GM21528 (cell line): ENCODE measurements around the gene INCA1.
"Not testable (repeated sequence)": the region's sequence is repeated elsewhere in the genome, so short reads cannot be mapped to it uniquely, and the experiment has no call there.

Experiments
- ATAC-seq: cut with Tn5 transposase; IDR thresholded peaks from one replicate; pipeline ENCODE4 v1.9.1; 2021; ENCODE audit warnings: mild to moderate bottlenecking, moderate library complexity; ENCODE audit not compliant: unreplicated experiment, low FRiP score

The INCA1 gene

GRCh38 chr17:4997302-4998026 lies at the start of gene INCA1, which contains the start of gene KIF1C:
Gene INCA1 (minus strand): TSS chr17:4997522. CDS start chr17:4994437, 3,085 bp downstream.
Gene KIF1C (plus strand): TSS chr17:4997950. CDS start chr17:5000247, 2,297 bp downstream.
- ATAC-seq: peak; percentile 89

GRCh38 chr17:5045496-5045895 lies 48.2 kb upstream of the INCA1 start:
- ATAC-seq: no peak

DNA sequence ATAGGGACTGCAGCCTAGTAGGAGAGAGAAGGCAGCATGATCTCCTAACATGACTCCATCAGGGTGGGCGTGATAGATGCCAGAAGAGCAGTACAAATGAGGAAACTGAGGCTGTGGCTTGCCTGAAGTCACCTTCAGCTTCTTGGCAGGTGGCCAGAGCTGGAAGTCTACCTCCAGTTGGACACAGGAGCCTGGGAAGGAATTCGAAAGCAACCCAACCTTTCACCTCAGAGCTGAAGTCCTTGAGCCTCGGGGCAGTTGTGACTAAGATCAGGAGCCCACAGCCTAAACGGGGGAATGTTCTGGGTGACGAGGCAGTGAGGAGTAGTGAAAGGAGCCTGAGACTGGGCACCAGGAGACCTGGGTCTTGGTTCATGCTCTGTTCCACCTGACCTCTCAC lies 47.3 kb upstream of the INCA1 start:
- no peak for ATAC-seq

GRCh38 chr17:5043524-5043923 lies 46.2 kb upstream of the INCA1 start:
- ATAC-seq: no peak

DNA sequence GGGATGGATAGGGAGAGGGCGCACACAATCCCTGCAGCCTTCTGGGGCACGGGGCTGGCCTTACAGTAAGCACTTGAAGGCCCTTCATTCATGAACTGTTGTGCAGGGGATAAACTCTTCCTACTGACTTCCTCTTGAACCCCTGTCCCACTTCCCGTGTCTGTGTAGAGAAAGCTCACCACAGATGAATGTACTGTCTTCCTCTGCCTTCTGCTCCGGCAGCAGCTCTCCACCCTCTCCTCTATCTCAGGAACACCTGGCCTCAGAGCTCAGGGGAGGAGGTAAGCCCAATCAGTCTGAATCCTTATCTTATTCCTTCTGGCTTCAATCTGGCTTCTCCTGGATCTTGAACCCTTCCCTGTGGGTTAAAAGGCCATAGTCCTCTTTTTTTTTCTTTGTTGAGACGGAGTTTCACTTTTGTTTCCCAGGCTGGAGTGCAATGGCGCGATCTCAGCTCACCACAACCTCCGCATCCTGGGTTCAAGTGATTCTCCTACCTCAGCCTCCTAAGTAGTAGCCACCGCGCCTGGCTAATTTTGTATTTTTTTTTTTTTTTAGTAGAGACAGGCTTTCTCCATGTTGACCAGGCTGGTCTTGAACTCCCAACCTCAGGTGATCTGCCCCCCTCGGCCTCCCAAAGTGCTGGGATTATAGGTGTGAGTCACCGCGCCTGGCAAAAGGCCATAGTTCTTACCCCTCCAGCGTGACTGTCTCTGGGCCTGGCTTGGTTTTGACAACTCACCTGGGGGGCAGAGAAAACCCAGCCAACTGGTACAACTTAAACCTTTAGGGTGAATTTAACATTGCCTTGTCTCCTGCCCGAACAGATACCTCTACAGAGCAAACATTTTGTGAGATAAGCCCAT lies 45.1 kb upstream of the INCA1 start:
- no peak for ATAC-seq

DNA sequence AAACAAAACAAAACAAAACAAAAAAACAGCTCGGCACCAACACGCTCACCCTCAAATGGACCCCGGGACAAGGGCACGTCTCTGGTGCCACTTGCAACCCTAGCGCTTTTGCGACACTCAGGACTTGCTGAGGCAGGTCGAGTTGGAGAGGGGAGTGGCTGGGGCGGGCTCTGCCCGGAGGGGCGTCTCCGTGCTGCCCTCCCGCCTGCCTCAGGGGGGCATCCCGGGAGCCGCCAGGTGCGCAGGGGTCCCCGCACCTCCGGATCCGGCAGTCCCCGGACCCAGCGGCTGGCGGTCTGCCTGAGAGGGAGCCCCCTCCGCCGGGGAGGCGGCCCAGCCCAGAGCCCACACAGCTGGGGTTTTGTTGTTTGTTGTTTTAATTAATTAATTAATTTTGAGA lies 38.0 kb upstream of the INCA1 start, which contains the start of gene SLC52A1:
Gene SLC52A1 (minus strand): TSS at position 112 of the 400 bp plus-strand sequence. CDS start 820 bp downstream, outside the sequence.
- ATAC-seq: no peak

DNA sequence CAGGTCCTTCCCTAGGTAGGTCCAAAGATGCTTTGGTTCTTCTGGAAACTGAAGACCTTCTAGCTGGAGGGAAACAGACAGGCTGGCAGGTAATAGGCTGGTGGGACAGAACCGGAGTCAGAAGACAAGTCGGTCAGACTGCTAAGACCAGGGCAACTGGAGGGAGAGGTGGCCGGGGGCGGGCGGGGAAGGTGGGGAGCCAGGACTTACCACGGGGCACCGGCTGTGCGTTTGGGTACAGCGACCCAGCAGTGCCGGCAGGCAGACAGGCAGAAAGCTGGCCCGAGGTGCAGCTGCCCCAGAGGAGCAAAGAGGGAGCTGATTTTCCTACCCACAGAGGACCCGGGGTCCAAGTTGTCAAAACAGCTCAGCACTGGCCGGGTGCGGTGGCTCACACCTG lies 37.3 kb upstream of the INCA1 start:
- no peak for ATAC-seq

- no peak for ATAC-seq
Observed at GRCh38 chr17:5034063-5034462, 36.7 kb upstream of the INCA1 start.

- ATAC-seq: no peak
Observed at GRCh38 chr17:5033352-5034015, 36.2 kb upstream of the INCA1 start.

GRCh38 chr17:5032865-5033264 lies 35.5 kb upstream of the INCA1 start:
- no peak for ATAC-seq

- peak; percentile 64 for ATAC-seq
Observed at GRCh38 chr17:5031365-5032082, 34.2 kb upstream of the INCA1 start.

DNA sequence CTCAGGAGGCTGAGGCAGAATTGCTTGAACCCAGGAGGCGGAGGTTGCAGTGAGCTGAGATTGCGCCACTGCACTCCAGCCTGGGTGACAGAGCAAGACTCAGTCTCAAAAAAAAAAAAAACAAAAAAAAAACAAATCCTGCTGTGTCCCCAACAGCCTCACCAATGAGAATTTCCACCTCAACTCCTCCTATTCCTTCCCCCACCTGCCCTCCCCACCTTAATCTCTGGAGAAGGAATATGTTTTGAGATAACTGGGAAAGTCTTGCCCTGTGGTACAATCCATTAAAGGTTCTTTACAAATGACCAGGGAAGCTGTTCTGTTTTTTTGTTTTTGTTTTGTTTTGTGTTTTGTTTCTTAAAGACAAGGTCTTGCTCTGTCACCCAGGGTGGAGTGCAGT lies 32.8 kb upstream of the INCA1 start:
- not testable (repeated sequence) for ATAC-seq

DNA sequence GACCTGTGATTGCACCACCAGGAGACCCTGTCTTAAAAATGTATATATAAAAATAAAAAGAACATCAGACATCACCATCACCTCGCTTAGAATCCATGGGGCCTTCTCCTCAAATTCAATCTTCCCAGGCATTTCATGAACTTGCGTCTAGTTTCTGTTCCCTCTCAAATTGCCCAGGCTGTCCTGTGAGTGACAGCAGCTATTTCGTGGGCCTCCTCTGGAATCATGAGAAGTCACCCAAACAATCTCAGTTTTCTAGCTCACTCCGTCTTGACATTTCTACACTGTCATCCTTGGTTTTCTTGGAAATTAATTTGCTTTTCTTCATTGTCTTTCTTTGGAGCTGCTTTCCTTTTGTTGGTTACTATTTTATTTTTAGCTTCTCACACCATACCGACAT lies 30.6 kb upstream of the INCA1 start:
- ATAC-seq: no peak

DNA sequence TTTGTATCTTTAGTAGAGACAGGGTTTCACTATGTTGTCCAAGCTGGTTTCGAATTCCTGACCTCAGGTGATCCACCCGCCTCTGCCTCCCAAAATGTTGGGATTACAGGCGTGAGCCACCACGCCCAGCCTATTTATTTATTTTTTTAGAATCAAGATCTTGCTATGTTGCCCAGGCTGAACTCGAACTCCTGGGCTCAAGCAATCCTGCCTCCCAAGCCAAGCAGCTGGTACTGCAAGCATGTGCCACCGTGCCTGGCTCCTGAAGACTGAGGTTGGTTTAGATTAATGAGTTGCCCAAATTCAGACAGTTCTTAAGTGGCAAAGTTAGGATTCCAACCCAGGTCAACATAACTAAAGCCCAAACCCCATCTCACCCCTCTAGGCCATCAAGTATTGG lies 30.0 kb upstream of the INCA1 start:
- no peak for ATAC-seq

DNA sequence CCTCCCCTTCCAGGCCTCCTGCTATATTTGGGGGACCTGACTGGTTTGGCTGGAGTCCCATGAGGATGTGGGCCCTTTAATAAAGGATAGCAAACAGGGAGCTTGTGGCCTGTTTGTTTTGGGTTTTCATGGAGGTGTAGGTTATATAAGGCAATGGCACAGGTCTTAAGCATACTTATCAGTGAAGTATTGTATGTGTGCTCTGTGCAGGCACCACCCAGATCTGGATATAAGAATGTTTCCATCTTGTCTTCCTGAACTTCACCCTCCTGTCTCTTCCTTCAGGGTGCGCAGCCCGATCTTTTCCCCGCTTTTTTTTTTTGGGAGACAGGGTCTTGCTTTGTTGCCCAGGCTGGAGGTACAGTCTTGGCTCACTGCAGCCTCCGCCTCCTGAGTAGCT lies 27.3 kb upstream of the INCA1 start:
- no peak for ATAC-seq

DNA sequence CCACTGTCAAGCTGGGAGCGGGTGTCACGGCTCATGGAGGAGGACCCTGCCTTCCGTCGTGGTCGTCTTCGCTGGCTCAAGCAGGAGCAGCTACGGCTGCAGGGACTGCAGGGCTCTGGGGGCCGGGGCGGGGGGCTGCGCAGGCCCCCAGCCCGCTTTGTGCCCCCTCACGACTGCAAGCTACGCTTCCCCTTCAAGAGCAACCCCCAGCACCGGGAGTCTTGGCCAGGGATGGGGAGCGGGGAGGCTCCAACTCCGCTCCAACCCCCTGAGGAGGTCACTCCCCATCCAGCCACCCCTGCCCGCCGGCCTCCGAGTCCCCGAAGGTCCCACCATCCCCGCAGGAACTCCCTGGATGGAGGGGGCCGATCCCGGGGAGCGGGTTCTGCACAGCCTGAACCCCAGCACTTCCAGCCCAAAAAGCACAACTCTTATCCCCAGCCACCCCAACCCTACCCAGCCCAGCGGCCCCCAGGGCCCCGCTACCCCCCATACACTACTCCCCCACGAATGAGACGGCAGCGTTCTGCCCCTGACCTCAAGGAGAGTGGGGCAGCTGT lies 26.3 kb upstream of the INCA1 start:
- no peak for ATAC-seq

GRCh38 chr17:5022171-5022711 lies 24.9 kb upstream of the INCA1 start:
- ATAC-seq: no peak

- ATAC-seq: no peak
Observed at GRCh38 chr17:5020502-5021023, 23.2 kb upstream of the INCA1 start.

- no peak for ATAC-seq
Observed at GRCh38 chr17:5019475-5019956, 22.2 kb upstream of the INCA1 start.
